NCI-H748 (cell line): ENCODE data around the gene RAB20.
A peak's percentile ranks its signal among the peaks of the same experiment; 100 is the strongest.
"Not testable (repeated sequence)": the region's sequence is repeated elsewhere in the genome, so short reads cannot be mapped to it uniquely, and the experiment has no call there.

Experiments used
- DNase-seq: peaks from one replicate; lab custom pipeline; 2025; ENCODE audit not compliant: unreplicated experiment; lab: John Stamatoyannopoulos, UW

The RAB20 gene

DNA sequence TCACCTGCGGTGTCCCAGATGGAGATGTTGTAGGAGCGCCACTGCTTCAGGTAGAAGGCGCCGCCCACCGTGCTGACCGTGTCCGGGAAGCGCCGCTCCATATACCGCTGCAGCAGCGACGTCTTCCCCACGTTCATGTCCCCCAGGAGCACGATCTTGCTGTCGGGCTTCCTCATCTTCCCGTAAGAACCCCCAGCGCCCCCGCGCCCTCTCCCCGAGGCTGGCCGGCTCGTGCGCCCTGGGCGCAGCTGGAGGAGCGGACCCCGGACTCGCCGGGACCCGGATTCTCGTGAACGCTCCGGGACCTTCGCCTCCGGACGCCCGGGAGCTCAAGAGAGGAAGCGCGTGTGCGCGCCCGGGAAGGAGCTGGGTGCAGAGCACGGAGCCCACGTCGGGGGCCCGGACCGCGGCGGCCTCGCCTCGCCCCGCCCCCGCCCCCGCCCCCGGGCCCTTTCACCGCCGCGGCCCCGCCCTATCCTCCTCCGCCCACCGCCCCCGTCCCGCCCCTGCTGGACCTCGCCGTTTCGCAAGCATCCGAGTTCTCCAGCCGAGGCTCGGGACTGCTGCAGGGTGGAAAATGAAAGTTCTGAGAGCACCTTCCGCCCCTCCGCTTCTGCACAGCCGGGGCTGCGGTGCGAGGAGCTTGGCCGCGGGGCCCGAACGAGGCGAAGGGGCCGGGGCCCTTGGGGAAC lies at the start of gene RAB20:
Gene RAB20, minus strand, starts transcription at position 379 of the 692 bp plus-strand sequence. Its CDS starts 203 bp downstream, at position 176.
- DNase-seq, result peak; percentile 85

- DNase-seq, result no peak
Observed at GRCh38 chr13:110610955-110611595, 49.6 kb upstream of the RAB20 start.

GRCh38 chr13:110607675-110608224 lies 46.2 kb upstream of the RAB20 start:
- DNase-seq, result no peak

DNA sequence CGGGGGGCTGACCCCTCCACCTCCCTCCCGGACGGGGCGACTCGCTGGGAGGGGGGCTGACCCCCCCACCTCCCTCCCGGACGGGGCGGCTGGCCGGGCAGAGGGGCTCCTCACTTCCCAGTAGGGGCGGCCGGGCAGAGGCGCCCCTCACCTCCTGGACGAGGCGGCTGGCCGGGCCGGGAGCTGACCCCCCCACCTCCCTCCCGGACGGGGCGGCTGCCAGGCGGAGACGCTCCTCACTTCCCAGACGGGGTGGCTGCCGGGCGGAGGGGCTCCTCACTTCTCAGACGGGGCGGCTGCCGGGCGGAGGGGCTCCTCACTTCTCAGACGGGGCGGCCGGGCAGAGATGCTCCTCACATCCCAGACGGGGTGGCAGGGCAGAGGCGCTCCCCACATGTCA lies 44.8 kb upstream of the RAB20 start:
- DNase-seq, result not testable (repeated sequence)

- no peak for DNase-seq
Observed at GRCh38 chr13:110605132-110605531, 43.6 kb upstream of the RAB20 start.

GRCh38 chr13:110600980-110601379 lies 39.5 kb upstream of the RAB20 start:
- no peak for DNase-seq

GRCh38 chr13:110600261-110600819 lies 38.8 kb upstream of the RAB20 start:
- DNase-seq, result no peak

- DNase-seq, result no peak
Observed at GRCh38 chr13:110597041-110597689, 35.6 kb upstream of the RAB20 start.

GRCh38 chr13:110593430-110594130 lies 32.1 kb upstream of the RAB20 start:
- DNase-seq, result peak; percentile 53

- no peak for DNase-seq
Observed at GRCh38 chr13:110592665-110593064, 31.1 kb upstream of the RAB20 start.

DNA sequence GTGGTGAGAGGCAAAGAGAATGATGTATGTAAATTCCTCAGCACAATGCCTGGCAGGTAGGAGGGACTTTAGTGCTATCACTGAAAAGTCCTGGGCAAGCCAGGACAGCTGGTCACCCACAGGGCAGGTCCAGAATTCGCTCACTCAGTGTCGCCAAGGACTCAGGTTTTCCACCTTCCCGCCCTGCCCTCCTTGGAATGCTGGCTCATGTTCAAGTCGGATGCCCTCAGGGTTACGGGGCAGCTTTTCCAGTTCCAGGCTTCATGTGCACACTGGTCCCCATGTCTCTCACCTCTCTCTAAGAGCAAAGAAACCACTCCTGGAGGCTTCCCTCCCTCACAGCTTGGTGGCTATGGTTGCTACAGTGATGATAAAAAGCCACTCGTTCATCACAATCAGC lies 29.1 kb upstream of the RAB20 start:
- no peak for DNase-seq

- no peak for DNase-seq
Observed at GRCh38 chr13:110589793-110590390, 28.4 kb upstream of the RAB20 start.

DNA sequence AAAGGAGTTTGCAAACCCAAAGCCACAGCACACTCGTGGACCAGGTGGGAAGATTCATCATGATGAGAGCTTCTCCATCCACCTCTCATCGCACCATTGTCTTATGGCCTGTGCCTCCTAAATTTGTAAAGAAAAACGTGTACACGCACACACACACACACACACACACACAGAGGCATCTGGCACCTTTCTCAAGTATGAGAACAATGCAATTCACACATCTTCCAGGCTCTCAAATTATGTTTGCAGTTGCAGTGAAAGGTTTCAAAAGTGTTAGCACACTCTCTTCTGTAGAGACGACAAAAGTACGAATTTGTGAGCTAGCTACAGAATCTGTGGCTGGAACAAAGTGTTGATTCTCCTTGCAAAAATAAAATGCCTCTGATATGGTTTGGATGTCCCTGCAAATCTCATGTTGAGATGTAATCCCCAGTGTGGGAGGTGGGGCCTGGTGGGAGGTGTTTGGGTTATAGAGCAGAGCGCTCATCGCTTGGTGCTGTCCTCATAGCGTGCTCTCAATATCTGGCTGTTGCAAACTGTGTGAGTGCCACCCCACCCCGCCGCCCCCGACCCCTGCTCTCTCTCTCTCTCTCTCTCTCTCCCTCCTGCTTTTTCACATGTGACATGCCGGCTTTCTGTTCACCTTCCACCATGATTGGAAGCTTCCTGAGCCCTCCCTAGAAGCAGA lies 21.8 kb upstream of the RAB20 start:
- no peak for DNase-seq

DNA sequence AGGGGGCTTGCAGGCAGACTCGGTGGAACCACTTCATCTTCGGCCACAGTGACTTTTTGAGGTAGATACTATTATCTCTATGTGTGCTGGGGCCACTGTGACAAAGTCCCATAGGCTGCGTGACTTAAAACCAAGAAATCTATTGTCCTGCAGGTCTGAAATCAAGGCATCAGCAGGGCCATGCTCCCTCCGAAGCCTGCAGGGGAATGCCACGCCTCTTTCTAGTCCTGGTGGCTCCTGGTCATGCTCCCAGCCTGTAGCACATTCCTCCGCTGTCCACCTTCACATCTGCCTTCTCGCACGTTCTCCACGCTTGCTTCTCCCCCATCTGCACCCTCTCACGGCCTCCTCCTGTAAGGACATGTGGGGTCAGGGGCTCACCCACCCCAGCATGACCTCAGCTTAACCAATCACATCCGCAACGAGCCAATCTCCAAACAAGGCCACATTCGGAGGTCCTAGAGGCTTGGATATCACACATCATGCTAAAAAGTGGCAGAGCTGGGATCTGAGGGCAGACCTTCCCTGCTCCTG lies 21.0 kb upstream of the RAB20 start:
- no peak for DNase-seq

DNA sequence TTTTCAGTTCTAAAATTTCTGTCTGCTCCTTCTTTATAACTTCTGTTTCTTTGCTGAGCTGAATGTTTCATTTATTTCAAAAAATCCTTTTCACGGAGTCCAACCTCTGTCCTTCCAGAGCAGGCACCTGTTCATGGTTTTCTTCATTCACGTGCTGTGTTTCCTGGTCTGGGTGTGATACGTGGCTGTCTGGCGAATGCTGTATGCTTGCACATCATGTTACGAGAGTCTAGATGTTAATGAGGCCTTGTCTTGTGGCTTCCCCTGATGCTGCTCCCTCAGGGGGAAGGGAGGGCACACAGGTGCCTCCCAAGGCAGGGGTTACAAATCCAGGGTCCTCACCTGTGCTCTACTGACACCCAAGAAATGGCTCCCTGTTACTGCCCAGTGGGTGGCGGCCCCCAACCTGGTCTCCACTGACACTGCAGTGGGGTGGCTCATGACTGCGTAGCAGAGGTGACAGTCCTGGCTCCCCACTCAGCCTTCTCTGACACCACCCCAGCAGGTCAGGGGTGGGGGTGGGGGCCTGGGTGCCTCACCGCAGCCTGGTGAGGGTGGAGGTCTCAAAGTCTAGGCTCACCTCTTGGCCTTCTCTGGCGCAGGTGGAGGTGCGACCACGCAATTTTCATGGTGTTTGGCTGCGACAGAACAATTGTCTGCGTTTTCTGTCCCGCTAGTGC lies 20.1 kb upstream of the RAB20 start:
- no peak for DNase-seq

- DNase-seq, result no peak
Observed at GRCh38 chr13:110580800-110581199, 19.3 kb upstream of the RAB20 start.

- no peak for DNase-seq
Observed at GRCh38 chr13:110578363-110578762, 16.8 kb upstream of the RAB20 start.

GRCh38 chr13:110576736-110577476 lies 15.4 kb upstream of the RAB20 start:
- no peak for DNase-seq

- DNase-seq, result no peak
Observed at GRCh38 chr13:110576070-110576394, 14.5 kb upstream of the RAB20 start.
